GM18867 (cell line): ENCODE data around the gene PAEP.
"Not testable (repeated sequence)": the region's sequence is repeated elsewhere in the genome, so short reads cannot be mapped to it uniquely, and the experiment has no call there.

ENCODE experiments used
- ATAC-seq: cut with Tn5 transposase; IDR thresholded peaks from one replicate; pipeline ENCODE4 v1.9.1; 2021; ENCODE audit warnings: mild to moderate bottlenecking, moderate library complexity; ENCODE audit not compliant: unreplicated experiment

PAEP gene

GRCh38 chr9:135525241-135526088 lies 36.1 kb upstream of the PAEP start:
- ATAC-seq, result no peak

DNA sequence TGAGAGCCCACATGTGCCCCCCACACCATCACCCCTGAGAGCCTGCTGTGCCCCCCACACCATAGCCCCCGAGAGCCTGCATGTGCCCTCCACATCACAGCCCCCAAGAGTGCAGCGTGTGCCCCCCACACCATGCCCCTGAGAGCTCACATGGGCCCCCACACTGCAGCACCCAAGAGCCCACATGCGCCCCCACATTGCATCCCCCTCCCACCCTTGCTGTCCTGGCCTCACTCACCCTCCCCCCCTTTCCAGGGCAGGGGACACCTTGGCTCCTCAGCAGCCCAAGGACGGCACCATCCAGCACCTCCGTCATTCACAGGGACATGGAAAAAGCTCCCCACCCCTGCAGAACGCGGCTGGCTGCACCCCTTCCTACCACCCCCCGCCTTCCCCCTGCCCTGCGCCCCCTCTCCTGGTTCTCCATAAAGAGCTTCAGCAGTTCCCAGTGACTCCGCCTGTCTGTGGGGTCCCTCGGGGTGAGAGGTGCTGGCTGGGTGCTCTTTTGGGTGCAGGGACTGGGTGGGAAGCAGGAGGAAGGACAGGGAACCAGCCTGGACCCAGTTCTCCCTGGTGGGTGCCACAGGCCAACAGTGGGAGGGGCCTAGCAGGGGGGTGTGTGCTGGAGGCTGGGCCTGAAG lies 35.3 kb upstream of the PAEP start:
- ATAC-seq, result no peak

DNA sequence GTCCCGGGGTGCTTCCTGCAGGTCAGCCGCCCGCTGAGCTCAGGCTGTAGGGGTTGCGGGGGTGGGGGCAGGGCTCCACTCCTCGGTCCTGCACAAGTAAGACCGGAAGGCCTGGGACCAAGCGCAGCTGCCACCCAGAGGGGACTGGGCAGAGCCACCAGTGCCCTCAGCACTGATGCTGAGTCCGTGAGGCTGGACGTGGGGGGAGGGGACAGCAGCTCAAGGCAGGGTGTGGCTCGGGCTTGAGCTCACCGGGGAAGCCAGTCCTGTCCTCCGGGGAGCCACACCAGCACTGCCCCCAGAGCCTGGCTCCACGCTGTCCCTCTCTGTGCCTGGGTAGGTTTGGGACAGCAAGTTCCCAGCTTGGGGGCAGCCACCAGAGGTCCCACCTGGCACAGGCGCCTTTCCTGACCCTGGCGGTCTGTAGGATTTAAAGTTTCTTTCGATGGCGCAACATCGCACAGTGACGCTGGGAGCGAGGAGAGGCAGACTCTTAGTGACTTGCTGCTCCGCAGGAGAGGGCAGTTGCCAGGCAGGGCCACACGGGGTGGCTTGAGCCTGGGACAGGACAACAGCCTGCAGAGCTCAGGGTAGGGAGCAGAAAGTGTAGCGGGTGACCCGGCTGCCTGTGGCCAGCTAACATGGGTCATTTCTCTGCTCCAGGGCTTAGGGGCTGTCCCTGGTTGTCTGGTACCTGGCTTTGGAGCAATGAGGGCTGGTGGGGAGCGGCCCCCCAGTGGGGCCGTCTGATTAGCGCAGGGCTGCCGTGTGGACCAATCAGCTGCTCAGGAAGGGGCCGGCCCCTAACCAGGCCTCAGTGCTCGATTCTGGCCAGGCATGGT lies 34.6 kb upstream of the PAEP start:
- ATAC-seq, result no peak

DNA sequence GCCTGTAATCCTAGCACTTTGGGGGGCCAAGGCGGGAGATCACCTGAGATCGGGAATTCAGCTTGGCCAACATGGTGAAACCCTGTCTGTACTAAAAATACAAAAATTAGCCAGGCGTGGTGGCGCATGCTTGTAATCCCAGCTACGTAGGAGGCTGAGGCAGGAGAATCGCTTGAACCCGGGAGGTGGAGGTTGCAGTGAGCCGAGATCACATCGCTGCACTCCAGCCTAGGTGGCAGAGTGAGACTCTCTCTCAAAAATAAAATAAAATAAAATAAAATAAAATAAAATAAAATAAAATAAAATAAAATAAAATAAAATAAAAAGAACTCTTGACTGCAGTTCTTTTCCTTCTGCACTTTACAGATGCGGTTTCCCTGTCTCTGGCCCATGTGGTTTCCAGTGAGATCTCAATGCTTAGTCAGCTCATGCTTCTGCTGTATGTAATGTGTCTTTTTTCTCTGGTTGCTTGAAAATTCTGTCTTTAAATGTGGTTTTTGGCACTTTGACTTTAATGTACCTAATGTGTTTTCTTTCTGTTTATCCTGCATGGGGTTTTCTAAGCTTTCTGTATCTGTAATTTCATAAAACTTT lies 32.6 kb upstream of the PAEP start:
- ATAC-seq, result not testable (repeated sequence)

- ATAC-seq, result no peak
Observed at GRCh38 chr9:135530146-135530545, 31.4 kb upstream of the PAEP start.

- ATAC-seq, result no peak
Observed at GRCh38 chr9:135531096-135531495, 30.5 kb upstream of the PAEP start.

GRCh38 chr9:135533113-135533512 lies 28.4 kb upstream of the PAEP start:
- ATAC-seq, result no peak

DNA sequence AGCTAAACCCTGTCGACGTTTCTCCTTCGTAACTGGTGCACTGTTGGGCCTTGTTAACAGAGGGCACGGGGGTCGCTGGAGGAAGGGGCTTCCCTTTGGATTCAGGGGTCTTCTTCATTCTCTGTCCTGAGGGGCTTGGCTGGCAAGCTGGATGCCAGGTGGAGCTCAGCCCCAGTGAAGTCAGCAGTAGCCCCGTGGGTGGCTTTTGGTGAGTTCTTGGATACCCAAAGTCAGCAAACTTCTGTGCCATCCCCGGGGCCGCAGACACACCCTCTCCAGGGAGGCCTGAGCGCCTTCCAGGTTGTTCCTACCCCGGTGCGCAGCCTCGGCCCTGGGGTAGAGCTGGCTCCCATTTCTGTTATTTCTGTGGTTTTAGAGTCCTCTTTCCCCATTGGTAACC lies 27.9 kb upstream of the PAEP start:
- ATAC-seq, result no peak

GRCh38 chr9:135534192-135534711 lies 27.3 kb upstream of the PAEP start:
- ATAC-seq, result not testable (repeated sequence)

GRCh38 chr9:135534826-135535225 lies 26.7 kb upstream of the PAEP start:
- not testable (repeated sequence) for ATAC-seq

- not testable (repeated sequence) for ATAC-seq
Observed at GRCh38 chr9:135535631-135536030, 25.9 kb upstream of the PAEP start.

GRCh38 chr9:135536216-135536615 lies 25.3 kb upstream of the PAEP start:
- ATAC-seq, result no peak

- not testable (repeated sequence) for ATAC-seq
Observed at GRCh38 chr9:135543262-135543894, 18.2 kb upstream of the PAEP start.

GRCh38 chr9:135544981-135545635 lies 16.4 kb upstream of the PAEP start:
- ATAC-seq, result no peak

- ATAC-seq, result not testable (repeated sequence)
Observed at GRCh38 chr9:135545646-135546176, 15.8 kb upstream of the PAEP start, which contains the start of gene OBP2A. OBP2A (plus strand) TSS chr9:135546126; CDS start chr9:135546181, 55 bp downstream.

- not testable (repeated sequence) for ATAC-seq
Observed at GRCh38 chr9:135546792-135547617, 14.6 kb upstream of the PAEP start.

DNA sequence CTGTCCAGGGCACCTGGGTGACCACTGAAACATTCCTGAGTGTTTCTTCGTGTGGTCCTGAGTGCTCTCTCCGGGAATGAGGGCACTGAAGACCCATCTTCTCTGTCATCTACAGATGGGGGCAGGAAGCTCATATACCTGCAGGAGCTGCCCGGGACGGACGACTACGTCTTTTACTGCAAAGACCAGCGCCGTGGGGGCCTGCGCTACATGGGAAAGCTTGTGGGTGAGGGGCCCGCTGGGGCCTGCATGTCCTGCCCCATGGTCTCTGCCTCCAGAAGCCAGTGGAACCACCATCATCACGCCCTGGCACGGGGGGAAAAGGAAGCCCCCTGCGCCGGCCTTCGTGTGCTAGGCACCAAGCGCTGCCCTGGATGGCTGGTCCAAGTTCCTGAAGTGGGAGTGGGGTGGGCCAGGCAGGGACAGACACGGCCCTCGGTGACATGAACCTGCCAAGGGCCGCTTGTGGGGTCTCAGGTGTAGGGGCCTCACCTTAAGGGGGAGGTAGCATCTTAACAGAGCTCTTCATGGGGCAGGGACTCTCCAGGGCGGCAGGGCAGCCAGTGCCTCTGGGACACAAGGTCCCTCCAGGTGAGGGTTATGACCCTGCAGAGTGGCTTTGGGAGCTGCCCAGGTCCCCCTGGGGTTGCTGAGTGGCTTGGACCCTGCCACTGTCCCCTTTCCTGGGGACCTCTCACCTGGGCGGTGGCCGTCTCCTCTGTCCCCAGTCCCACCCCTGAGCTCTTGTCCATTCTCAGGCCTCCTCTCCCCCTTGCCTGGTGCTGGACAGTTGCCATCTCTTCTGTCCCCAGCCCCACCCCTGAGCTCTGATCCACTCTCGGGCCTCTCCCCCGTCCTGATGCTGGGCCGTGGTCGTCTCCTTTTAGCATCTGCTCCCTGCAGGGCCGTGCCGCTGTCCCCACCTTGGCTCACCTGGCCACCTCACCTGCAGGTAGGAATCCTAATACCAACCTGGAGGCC lies 13.5 kb upstream of the PAEP start:
- no peak for ATAC-seq
